Loucy (cell line): ENCODE results near the gene ZNRF1.

Source experiments
- EZH2phosphoT487 ChIP-seq: fragments of 200-600 bp; IDR thresholded peaks from 2 replicates; pipeline ENCODE4 v1.6.1; 2018; ENCODE audit warnings: antibody characterized with exemption, mild to moderate bottlenecking, moderate library complexity, borderline replicate concordance
- TF ChIP-seq, protein P1 (sequence below): fragments of 200-600 bp; sonication (generic); conservative IDR thresholded peaks from 2 replicates; pipeline ENCODE4 v1.5.1; 2014; ENCODE audit warnings: mild to moderate bottlenecking, antibody characterized with exemption, low read length

DNA sequence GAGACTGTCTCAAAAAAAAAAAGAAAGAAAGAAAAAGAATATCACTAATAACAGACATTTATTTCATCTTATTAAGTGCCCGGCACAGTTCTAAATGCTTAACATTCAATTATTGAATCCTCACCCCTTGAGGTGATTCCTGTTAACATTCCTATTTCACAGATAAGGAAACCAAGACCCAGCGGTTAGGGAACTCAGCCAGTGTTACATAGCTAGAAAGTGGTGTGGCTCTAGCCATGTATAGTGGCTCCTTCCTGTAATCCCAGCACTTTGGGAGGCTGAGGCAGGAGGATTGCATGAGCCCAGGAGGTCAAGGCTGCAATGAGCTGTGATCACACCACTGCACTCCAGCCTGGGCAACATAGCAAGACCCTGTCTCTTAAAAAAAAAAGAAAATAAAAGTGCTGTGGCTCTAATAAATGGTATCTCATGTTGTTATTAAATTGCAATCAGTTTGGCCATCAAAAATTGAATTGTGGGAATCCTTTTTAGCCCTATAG is 28.1 kb downstream of the ZNRF1 start:
- TF ChIP-seq, protein P1, sequence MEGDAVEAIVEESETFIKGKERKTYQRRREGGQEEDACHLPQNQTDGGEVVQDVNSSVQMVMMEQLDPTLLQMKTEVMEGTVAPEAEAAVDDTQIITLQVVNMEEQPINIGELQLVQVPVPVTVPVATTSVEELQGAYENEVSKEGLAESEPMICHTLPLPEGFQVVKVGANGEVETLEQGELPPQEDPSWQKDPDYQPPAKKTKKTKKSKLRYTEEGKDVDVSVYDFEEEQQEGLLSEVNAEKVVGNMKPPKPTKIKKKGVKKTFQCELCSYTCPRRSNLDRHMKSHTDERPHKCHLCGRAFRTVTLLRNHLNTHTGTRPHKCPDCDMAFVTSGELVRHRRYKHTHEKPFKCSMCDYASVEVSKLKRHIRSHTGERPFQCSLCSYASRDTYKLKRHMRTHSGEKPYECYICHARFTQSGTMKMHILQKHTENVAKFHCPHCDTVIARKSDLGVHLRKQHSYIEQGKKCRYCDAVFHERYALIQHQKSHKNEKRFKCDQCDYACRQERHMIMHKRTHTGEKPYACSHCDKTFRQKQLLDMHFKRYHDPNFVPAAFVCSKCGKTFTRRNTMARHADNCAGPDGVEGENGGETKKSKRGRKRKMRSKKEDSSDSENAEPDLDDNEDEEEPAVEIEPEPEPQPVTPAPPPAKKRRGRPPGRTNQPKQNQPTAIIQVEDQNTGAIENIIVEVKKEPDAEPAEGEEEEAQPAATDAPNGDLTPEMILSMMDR = no peak
- no peak for TF ChIP-seq EZH2phosphoT487
